Femur (tissue), 1 donor: ENCODE results near the gene FAM98B.

Source experiments
- DNase-seq: peaks from one replicate; pipeline ENCODE4 v3.0.0-alpha.2; 2017

Gene FAM98B

GRCh38 chr15:38461066-38461833, 7.3 kb downstream of the FAM98B start:
- no peak for DNase-seq

DNA sequence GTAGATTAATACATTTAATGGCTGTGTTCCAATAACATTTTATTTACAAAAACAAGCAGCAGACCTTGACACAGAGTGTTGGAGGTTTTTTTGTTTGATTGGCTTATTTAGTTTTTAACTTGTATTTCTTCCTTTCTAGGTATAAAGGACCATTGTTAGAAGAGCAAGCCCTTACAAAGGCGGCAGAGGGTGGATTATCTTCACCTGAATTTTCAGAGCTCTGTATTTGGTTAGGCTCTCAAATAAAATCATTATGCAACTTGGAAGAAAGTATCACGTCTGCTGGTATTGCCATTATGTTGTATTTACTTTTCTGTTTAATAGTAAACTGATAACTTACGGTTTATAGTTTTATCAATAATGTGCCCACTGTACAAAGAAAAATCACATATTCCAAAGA, 10.0 kb downstream of the FAM98B start:
- DNase-seq, result no peak

- no peak for DNase-seq
Measured at GRCh38 chr15:38464675-38465074, 10.7 kb downstream of the FAM98B start.

DNA sequence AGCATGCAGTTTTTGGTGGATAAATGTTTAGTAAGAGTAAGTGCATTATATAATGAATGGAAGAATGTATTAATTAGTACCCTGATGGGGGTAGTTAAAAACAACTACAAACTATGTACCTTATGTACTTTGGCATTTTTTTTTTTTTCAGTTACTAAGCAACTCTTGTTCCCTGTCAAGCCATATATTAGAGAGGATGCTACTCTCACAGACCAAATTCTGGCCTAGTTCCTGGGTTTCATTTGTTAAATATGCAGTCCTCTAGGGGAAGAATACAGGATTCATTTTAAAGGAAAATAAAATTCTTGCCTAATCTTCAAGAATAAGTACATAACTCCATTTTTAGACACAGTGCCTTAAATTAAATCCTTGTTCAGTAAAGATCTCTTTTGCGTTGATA, 16.9 kb downstream of the FAM98B start:
- DNase-seq, result no peak

- DNase-seq, result no peak
Measured at GRCh38 chr15:38471974-38472373, 18.0 kb downstream of the FAM98B start.

- no peak for DNase-seq
Measured at GRCh38 chr15:38474155-38474757, 20.3 kb downstream of the FAM98B start.

GRCh38 chr15:38475361-38475760, 21.4 kb downstream of the FAM98B start:
- DNase-seq, result no peak

GRCh38 chr15:38476120-38476519, 22.2 kb downstream of the FAM98B start:
- DNase-seq, result no peak

GRCh38 chr15:38477637-38478036, 23.7 kb downstream of the FAM98B start:
- no peak for DNase-seq

- DNase-seq, result no peak
Measured at GRCh38 chr15:38479266-38479665, 25.3 kb downstream of the FAM98B start.

DNA sequence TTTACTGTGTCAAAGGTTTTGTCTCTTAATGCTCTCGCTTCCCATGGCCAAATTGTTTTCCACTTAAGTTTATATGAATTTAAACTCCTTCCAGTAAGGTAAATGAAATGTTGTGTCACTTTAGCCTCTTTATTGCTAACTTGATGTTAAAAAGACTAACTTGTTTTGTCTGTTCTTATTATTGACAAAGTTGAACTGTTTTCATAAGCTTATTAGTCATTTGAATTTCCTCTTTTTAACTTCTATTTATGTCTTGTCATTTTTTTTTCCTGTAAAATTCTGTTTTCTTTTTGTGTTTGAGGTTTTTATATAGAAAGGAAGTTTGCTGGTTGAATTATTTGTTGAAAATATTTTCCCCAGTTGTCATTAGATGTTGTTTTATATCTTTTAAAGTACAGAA, 25.8 kb downstream of the FAM98B start:
- no peak for DNase-seq

DNA sequence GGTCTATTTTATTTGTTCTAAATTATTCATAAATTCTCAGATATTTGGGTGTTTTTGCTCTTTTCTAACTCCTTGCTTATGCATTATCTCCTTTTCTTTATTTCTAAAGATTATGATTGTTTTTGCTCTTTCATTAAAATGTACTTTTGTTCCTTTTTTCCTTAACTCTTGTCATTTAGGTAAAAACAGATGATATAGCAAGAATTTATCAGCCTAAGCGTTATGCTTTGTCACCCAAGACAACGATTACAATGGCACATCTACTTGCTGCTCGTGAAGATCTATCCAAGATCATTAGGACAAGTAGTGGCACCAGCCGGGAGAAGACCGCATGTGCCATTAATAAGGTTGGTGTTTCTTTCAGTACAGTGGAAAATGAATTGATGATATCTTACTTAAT, 27.2 kb downstream of the FAM98B start:
- no peak for DNase-seq

DNA sequence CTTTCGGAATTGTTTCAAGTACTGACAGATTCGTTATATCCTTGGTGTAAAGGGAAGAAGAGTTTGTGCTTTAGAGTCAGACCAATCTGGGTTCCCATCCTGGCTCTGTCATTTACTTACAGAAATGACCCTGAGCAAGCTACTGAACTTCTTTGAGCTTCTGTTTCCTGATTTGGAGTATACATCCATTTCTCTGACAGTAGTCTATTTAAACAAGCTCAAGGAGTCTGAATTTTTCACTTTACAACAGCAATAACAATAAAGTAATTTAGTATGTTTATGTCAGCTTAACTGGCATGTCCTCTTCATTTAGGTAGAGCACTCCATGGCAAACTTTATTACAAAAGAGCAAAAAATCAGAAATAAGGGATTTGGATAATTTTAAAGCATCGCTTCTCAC, 27.8 kb downstream of the FAM98B start:
- no peak for DNase-seq

GRCh38 chr15:38482572-38482971, 28.6 kb downstream of the FAM98B start:
- no peak for DNase-seq

GRCh38 chr15:38486936-38487335, 33.0 kb downstream of the FAM98B start:
- DNase-seq, result no peak

DNA sequence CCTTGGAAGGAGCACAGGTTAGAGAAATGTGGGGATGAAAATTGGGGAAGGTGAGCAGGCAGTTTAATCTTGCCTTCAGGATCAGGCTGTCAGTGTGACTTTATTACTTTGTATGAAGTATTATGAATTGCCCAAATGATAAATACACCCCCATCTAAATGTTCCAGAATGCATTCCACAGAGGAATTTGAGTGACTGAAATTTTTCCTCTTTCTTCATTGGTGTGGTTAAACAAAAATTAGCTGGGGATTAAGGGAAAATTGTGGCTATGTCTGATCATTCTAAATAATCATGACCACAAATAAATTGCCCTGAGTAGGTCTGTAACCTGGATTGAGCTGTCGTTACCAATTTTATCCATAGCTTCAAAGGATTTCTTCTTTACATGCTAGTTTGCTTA, 33.5 kb downstream of the FAM98B start:
- DNase-seq, result no peak

DNA sequence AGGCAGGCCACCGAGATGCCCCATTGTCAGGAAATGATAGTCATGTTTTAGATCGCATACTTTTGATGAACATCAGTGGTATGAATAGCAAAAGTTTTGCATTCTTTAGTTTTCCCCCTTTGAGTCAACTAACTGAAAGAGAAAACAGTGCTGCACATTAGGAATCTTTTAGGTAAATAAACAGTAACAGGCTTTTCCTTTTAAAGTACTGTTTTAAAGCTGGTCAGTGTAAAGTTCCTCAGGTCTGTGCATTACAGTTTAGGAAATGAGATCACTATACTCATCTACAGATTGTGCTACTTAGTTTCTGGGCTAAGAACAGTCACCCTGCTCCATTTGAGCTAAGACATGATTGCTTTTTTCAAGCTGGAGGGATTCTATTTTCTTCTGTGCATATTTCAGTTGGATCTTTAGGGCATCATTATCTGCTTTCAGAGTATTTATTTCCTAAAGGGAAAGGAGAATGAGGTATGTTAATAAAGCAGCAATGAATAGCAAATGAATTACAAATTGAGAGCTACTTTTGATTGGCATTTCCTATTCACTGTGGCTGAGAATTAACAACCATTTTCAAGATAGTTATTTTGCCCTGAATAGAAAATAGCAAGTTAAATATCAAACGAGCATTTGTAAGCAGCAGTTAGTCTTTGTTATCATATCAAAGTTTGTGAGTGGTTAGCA, 36.5 kb downstream of the FAM98B start:
- DNase-seq, result no peak

DNA sequence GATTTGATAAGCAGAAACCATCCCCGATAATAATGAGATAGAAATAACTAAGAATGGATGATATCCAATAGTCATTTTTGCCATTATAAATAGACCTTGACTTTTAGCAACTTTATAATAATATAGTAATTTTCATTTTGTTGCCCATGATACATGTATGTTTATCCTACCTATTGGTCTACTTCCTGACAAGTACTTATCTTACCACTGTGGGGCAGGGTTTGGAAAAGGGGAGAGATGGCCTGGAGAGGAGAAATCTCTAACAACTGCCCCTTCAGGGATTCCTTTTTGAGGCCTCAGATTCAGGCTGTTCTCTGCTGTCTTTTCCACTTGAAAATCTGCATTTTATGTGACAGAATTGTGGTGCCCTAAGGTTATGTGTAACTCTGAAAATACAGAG, 42.2 kb downstream of the FAM98B start:
- no peak for DNase-seq

- DNase-seq, result no peak
Measured at GRCh38 chr15:38499651-38500050, 45.7 kb downstream of the FAM98B start.

GRCh38 chr15:38503496-38503895, 49.6 kb downstream of the FAM98B start:
- no peak for DNase-seq

DNA sequence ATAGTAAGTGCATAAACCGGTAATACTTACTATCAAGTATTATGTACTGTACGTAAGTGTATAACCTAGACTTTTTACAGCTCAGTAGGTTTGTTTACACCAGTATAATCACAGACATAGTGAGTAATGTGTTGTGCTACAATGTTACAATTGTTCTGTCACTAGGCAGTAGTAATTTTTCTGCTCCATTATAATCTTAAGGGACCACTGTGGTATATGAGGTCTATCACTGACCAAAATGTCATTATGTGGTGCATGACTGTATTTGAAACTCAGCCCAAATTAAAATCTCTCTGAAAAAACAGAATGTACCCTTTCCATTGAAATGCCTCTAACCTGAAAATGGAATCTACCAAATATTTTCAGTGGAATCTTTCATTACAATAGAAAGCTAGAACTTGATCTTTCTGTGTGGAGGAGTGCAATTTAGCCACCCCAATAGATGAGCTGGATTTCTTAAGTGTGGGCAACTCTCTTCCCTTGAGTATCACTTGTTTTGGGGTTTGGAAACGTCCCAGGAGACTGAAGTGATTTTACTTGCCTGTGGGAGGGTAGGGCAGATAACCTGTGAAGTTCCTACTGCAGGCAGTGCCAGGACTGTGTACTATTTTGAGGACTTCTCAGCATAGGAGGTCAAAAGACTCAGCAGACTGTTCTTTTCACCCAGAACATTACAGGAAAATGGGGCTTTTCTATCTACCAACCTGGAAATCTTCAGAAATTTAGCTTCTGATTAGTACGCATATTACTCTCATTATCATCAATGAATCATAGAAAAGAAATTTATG, 50.9 kb downstream of the FAM98B start:
- no peak for DNase-seq

DNA sequence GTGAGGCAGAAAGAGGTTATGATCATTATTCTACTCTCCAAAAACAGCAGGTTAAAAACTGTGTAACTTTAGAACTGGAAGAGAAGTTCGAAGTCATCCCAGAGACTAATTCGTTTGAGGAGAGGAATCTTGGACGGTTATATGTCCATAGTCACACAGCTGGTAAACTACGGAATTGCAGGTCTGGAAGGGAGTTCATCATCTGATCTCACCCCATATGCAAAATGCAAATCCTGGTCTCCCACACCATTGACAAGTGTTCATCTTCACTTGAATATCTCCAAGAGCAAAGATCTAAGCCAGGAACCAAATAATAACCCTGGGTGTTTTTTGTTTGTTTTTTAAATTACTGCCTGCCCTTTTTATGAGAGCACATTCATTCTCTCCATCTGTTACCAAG, 53.1 kb downstream of the FAM98B start:
- no peak for DNase-seq

DNA sequence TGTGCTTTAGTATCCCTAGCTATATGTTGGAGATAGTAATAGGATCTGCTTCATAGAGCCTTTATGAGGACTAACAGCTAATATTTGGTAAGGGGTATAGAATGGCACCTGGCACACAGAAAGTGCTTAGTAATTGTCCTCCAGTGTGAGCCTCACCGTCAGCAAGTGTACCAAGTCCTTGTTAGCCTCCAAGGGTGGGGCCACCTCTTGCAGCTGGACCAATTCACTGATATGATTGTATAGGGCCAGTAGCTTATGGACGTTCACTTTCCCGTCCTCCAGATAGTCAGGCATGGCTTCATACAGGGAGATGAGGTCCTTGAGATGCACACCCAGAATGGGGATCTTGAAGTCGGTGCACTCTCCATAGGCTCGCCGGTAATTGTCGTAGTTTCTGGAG, 53.6 kb downstream of the FAM98B start:
- DNase-seq, result no peak
